Fibroblast of lung (primary cell): ENCODE measurements around the gene NHLRC2. TPM values are rescaled to one million over a fixed set of nuclear protein-coding genes. Genes with fewer than 3 reads are reported as not detected.

Experiments used
- DNase-seq, 2 donors: peaks; one replicate each; pipeline versions ENCODE4 v3.0.0 to v3.0.0-alpha.2; 2010; ENCODE audit warnings: low read depth in 2 of 2
- H2AFZ ChIP-seq: 2 replicates; pipeline ENCODE4 v1.5.1; 2012; ENCODE audit warnings: low read length, control low read depth, inconsistent platforms
- H3K27ac ChIP-seq: 2 replicates; pipeline ENCODE4 v1.5.1; 2011; ENCODE audit warnings: low read length, control low read depth; ENCODE audit not compliant: insufficient read depth
- H3K27me3 ChIP-seq: 2 replicates; pipeline ENCODE4 v1.5.1; 2011; ENCODE audit warnings: mild to moderate bottlenecking, low read length; ENCODE audit not compliant: control insufficient read depth, insufficient read depth
- H3K36me3 ChIP-seq: 2 replicates; pipeline ENCODE4 v1.5.1; 2011; ENCODE audit warnings: low read length; ENCODE audit not compliant: control insufficient read depth, insufficient read depth
- H3K4me1 ChIP-seq: 2 replicates; pipeline ENCODE4 v1.5.1; 2011; ENCODE audit warnings: low read length; ENCODE audit not compliant: control insufficient read depth, insufficient read depth; ENCODE audit errors: extremely low read depth
- H3K4me2 ChIP-seq: 2 replicates; pipeline ENCODE4 v1.5.1; 2011; ENCODE audit warnings: low read length, control low read depth; ENCODE audit not compliant: insufficient read depth; ENCODE audit errors: extremely low read depth
- H3K4me3 ChIP-seq, 4 experiments: fragments of 200-600 bp in 1 of 4; sonication (generic) in 1 of 4; replicated peaks in 1 of 4; 2 replicates each; pipeline ENCODE4 v1.5.1; 2011 to 2016; ENCODE audit warnings: low read length in 4 of 4, low read depth in 3 of 4, mild to moderate bottlenecking in 3 of 4, control low read depth in 2 of 4, inconsistent platforms in 1 of 4, mixed read lengths in 1 of 4; ENCODE audit not compliant: insufficient read depth in 1 of 4; ENCODE audit errors: control extremely low read depth in 1 of 4
- H3K79me2 ChIP-seq: 2 replicates; pipeline ENCODE4 v1.5.1; 2012; ENCODE audit warnings: mild to moderate bottlenecking, low read length, inconsistent platforms; ENCODE audit not compliant: control insufficient read depth, insufficient read depth
- H3K9ac ChIP-seq: 2 replicates; pipeline ENCODE4 v1.5.1; 2011; ENCODE audit warnings: mild to moderate bottlenecking, low read length, control low read depth; ENCODE audit not compliant: insufficient read depth
- H3K9me3 ChIP-seq: 2 replicates; pipeline ENCODE4 v1.5.1; 2012; ENCODE audit warnings: low read depth, low read length; ENCODE audit not compliant: control insufficient read depth, insufficient read depth
- H4K20me1 ChIP-seq: 2 replicates; pipeline ENCODE4 v1.5.1; 2011; ENCODE audit warnings: low read length; ENCODE audit not compliant: control insufficient read depth, insufficient read depth; ENCODE audit errors: extremely low read depth
- EZH2 ChIP-seq: IDR thresholded peaks from 2 replicates; pipeline ENCODE4 v1.5.1; 2012; ENCODE audit warnings: low read length, control low read depth, mild to moderate bottlenecking; ENCODE audit errors: missing control alignments
- polyA plus RNA-seq, 2 donors: library from polyadenylated mRNA; depleted of rRNA in 1 of 2; stranded (reverse) in 1 of 2; unstranded in 1 of 2; fragments of >200 nt; gene quantifications; 2 replicates each; pipeline ENCODE4 v1.2.1, GENCODE V29; 2011 to 2012; ENCODE audit warnings: missing spikeins in 1 of 2
- total RNA-seq: library from RNA; depleted of rRNA; stranded (reverse); fragments of >200 nt; gene quantifications from 2 replicates; pipeline ENCODE4 v1.2.1, GENCODE V29; 2014
- TF ChIP-seq, protein P1 (sequence below), 2 donors: IDR thresholded peaks in 1 of 2; conservative IDR thresholded peaks in 1 of 2; 1 replicate in 1 of 2; 2 replicates in 1 of 2; pipeline ENCODE4 v1.5.1; 2011 to 2012; ENCODE audit warnings: low read length in 2 of 2, control low read depth in 1 of 2, inconsistent platforms in 1 of 2, low read depth in 1 of 2, mild to moderate bottlenecking in 1 of 2

NHLRC2 gene
- total and polyA plus RNA-seq, 2 donors (not counting 1 experiment from before 2014, with no cell fraction given) = 10.1 to 11.9 TPM

GRCh38 chr10:113959383-113959760 lies 104.9 kb downstream of the NHLRC2 start:
- Histone ChIP-seq H3K4me2 (no peak overlapping the region), H3K79me2 (no peaks in the 10 kb centered on the region), H4K20me1 (no peaks in the 10 kb centered on the region), H3K36me3 (no peaks in the 10 kb centered on the region), H3K4me3 (no peak overlapping the region), H3K27me3 (no peaks in the 10 kb centered on the region), H2AFZ (no peak overlapping the region), H3K9ac (no peak overlapping the region), H3K4me1 (peaks cover 14% of the 10 kb centered on the region), H3K9me3 (no peaks in the 10 kb centered on the region), H3K27ac (peak overlapping the region; percentile 66)
- no peak for DNase-seq
- TF ChIP-seq, protein P1, sequence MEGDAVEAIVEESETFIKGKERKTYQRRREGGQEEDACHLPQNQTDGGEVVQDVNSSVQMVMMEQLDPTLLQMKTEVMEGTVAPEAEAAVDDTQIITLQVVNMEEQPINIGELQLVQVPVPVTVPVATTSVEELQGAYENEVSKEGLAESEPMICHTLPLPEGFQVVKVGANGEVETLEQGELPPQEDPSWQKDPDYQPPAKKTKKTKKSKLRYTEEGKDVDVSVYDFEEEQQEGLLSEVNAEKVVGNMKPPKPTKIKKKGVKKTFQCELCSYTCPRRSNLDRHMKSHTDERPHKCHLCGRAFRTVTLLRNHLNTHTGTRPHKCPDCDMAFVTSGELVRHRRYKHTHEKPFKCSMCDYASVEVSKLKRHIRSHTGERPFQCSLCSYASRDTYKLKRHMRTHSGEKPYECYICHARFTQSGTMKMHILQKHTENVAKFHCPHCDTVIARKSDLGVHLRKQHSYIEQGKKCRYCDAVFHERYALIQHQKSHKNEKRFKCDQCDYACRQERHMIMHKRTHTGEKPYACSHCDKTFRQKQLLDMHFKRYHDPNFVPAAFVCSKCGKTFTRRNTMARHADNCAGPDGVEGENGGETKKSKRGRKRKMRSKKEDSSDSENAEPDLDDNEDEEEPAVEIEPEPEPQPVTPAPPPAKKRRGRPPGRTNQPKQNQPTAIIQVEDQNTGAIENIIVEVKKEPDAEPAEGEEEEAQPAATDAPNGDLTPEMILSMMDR (conservative IDR thresholded peaks at IDR 0.05 in 1 of 2, IDR thresholded peaks at IDR 0.05 in 1 of 2; ENCODE audit: low read depth in 1 of 2, low read length in 2 of 2) = no peak
- no peak for TF ChIP-seq EZH2

GRCh38 chr10:113960617-113961181 lies 106.2 kb downstream of the NHLRC2 start:
- H3K4me1 ChIP-seq = peaks cover 14% of the 10 kb centered on the region
- no peak overlapping the region for H3K27ac ChIP-seq
- H3K4me3 ChIP-seq = no peak overlapping the region
- H3K27me3 ChIP-seq = no peaks in the 10 kb centered on the region
- H3K9me3 ChIP-seq = no peaks in the 10 kb centered on the region
- no peak overlapping the region for H2AFZ ChIP-seq
- no peak overlapping the region for H3K9ac ChIP-seq
- peak in 1 of 2 donors; percentile 34 for DNase-seq
- H3K36me3 ChIP-seq = no peaks in the 10 kb centered on the region
- H4K20me1 ChIP-seq = no peaks in the 10 kb centered on the region
- H3K79me2 ChIP-seq = no peaks in the 10 kb centered on the region
- no peak overlapping the region for H3K4me2 ChIP-seq
- TF ChIP-seq, protein P1 (conservative IDR thresholded peaks at IDR 0.05 in 1 of 2, IDR thresholded peaks at IDR 0.05 in 1 of 2; ENCODE audit: low read depth in 1 of 2, low read length in 2 of 2) = no peak

GRCh38 chr10:113961182-113962031 lies 106.9 kb downstream of the NHLRC2 start:
- no peaks in the 10 kb centered on the region for H3K79me2 ChIP-seq
- H3K9ac ChIP-seq = no peak overlapping the region
- H3K9me3 ChIP-seq = no peaks in the 10 kb centered on the region
- TF ChIP-seq, protein P1 (conservative IDR thresholded peaks at IDR 0.05 in 1 of 2, IDR thresholded peaks at IDR 0.05 in 1 of 2; ENCODE audit: low read depth in 1 of 2, low read length in 2 of 2) = no peak
- TF ChIP-seq EZH2 = no peak
- H4K20me1 ChIP-seq = no peaks in the 10 kb centered on the region
- H3K4me1 ChIP-seq = peaks cover 14% of the 10 kb centered on the region
- H3K27ac ChIP-seq = no peak overlapping the region
- H3K4me3 ChIP-seq = no peak overlapping the region
- no peak overlapping the region for H3K4me2 ChIP-seq
- no peak for DNase-seq
- H3K36me3 ChIP-seq = no peaks in the 10 kb centered on the region
- H3K27me3 ChIP-seq = no peaks in the 10 kb centered on the region
- no peak overlapping the region for H2AFZ ChIP-seq
